Measurements from ENCODE around the gene ACADS.

DNA sequence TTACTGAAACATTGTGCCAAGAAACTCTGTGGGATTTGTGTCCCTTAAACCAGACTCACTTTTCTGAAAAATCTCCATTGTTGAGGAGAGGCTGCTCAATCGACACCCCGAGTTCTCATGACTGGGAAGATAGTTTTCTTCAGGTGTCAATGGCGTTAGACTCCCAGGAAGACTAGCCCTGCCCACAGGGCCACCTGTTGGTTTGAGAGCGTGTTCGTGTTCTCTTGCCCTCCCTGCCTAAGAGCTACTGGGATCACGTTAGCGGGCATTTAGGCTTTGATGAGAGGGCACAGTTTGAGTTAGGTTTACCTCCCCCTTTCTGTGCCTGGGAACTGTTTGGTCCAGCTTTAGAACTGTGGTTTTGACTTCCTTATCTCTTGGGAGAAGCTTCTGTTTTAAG lies 26.1 kb upstream of the ACADS start:
- TF ChIP-seq, protein P1, sequence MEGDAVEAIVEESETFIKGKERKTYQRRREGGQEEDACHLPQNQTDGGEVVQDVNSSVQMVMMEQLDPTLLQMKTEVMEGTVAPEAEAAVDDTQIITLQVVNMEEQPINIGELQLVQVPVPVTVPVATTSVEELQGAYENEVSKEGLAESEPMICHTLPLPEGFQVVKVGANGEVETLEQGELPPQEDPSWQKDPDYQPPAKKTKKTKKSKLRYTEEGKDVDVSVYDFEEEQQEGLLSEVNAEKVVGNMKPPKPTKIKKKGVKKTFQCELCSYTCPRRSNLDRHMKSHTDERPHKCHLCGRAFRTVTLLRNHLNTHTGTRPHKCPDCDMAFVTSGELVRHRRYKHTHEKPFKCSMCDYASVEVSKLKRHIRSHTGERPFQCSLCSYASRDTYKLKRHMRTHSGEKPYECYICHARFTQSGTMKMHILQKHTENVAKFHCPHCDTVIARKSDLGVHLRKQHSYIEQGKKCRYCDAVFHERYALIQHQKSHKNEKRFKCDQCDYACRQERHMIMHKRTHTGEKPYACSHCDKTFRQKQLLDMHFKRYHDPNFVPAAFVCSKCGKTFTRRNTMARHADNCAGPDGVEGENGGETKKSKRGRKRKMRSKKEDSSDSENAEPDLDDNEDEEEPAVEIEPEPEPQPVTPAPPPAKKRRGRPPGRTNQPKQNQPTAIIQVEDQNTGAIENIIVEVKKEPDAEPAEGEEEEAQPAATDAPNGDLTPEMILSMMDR (IDR thresholded peaks at IDR 0.05; ENCODE audit: low read length): no peak
- TF ChIP-seq EZH2 (optimal IDR thresholded peaks at IDR 0.05; ENCODE audit: low read depth, low read length): no peak

Measured in MM.1S (cell line).